SU-DHL-6 (cell line): ENCODE data around the gene DRAM2.

ENCODE experiments used
- H2AFZ ChIP-seq: fragments of 200-600 bp; sonication (generic); 2 replicates; pipeline ENCODE4 v1.6.1; 2014; ENCODE audit warnings: low read depth, mild to moderate bottlenecking, moderate library complexity, mixed read lengths, antibody characterized with exemption, low read length; ENCODE audit not compliant: severe bottlenecking
- H3F3A ChIP-seq: fragments of 200-600 bp; shearing (Covaris generic); 2 replicates; pipeline ENCODE4 v1.6.0; 2016; ENCODE audit warnings: antibody characterized with exemption, mild to moderate bottlenecking; ENCODE audit not compliant: insufficient read depth
- H3K27ac ChIP-seq: fragments of 200-600 bp; sonication (generic); 2 replicates; pipeline ENCODE4 v1.5.1; 2016; ENCODE audit warnings: low read depth, mild to moderate bottlenecking, low read length, moderate library complexity, mixed read lengths
- H3K27me3 ChIP-seq: fragments of 200-600 bp; sonication (generic), shearing (Covaris generic); 2 replicates; pipeline ENCODE4 v1.6.0; 2014; ENCODE audit warnings: mild to moderate bottlenecking, low read length
- H3K36me3 ChIP-seq: fragments of 200-600 bp; sonication (generic); 2 replicates; pipeline ENCODE4 v1.6.1; 2014; ENCODE audit warnings: mild to moderate bottlenecking, low read length, mixed read lengths
- H3K4me2 ChIP-seq: fragments of 300-600, 200-600 bp; shearing (Covaris generic), sonication (generic); 2 replicates; pipeline ENCODE4 v1.6.0; 2014; ENCODE audit warnings: low read length, low read depth, mild to moderate bottlenecking; ENCODE audit not compliant: poor library complexity, severe bottlenecking
- H3K4me3 ChIP-seq: fragments of 200-600 bp; sonication (generic); 2 replicates; pipeline ENCODE4 v1.5.1; 2014; ENCODE audit warnings: antibody characterized with exemption, low read length, mild to moderate bottlenecking, mixed read lengths; ENCODE audit not compliant: insufficient read depth, poor library complexity, severe bottlenecking
- H3K79me2 ChIP-seq: fragments of 200-600 bp; sonication (generic); 2 replicates; pipeline ENCODE4 v1.6.1; 2014; ENCODE audit warnings: mild to moderate bottlenecking, low read length, moderate library complexity; ENCODE audit not compliant: insufficient read depth
- H3K9ac ChIP-seq: fragments of 200-600 bp; sonication (generic); 2 replicates; pipeline ENCODE4 v1.7.0; 2014; ENCODE audit warnings: mild to moderate bottlenecking, low read length
- H3K9me2 ChIP-seq: fragments of 200-600 bp; sonication (generic); replicated peaks from 2 replicates; pipeline ENCODE4 v1.6.1; 2014; ENCODE audit warnings: low read length; ENCODE audit not compliant: insufficient read depth
- H3K9me3 ChIP-seq: fragments of 200-600 bp; sonication (generic); 2 replicates; pipeline ENCODE4 v1.6.1; 2014; ENCODE audit warnings: low read length, mixed read lengths; ENCODE audit not compliant: insufficient read depth
- H4K20me1 ChIP-seq: fragments of 200-600 bp; sonication (generic); 2 replicates; pipeline ENCODE4 v1.6.1; 2014; ENCODE audit warnings: low read depth, mild to moderate bottlenecking, antibody characterized with exemption, low read length, moderate library complexity, mixed read lengths
- CTCF ChIP-seq: fragments of 200-600 bp; sonication (generic); IDR thresholded peaks from one replicate; pipeline ENCODE4 v1.5.1; 2017; ENCODE audit warnings: antibody characterized with exemption, mild to moderate bottlenecking, low read length, moderate library complexity; ENCODE audit not compliant: insufficient read depth, poor library complexity, severe bottlenecking
- EZH2phosphoT487 ChIP-seq: fragments of 200-600 bp; sonication (generic), shearing (Covaris generic); conservative IDR thresholded peaks from 2 replicates; pipeline ENCODE4 v1.6.1; 2018; ENCODE audit warnings: mild to moderate bottlenecking, antibody characterized with exemption, low read length, moderate library complexity, mixed read lengths

Gene DRAM2

GRCh38 chr1:111142356-111142975 is 2.6 kb upstream of the DRAM2 start:
- H3K27ac ChIP-seq, result peak overlapping the region; percentile 88; the same call in 1 of the 2 replicates
- H3K79me2 ChIP-seq, result peaks cover 100% of the 10 kb centered on the region
- H3K4me2 ChIP-seq, result peak overlapping the region; percentile 99
- peaks cover 12% of the 10 kb centered on the region for H3K36me3 ChIP-seq
- H3F3A ChIP-seq, result peaks cover 3% of the 10 kb centered on the region; the same call in 1 of the 2 replicates
- peak overlapping the region; percentile 96 for H3K9ac ChIP-seq
- no peaks in the 10 kb centered on the region for H4K20me1 ChIP-seq
- H3K4me3 ChIP-seq, result peak overlapping the region; percentile 91
- no peaks in the 10 kb centered on the region for H3K9me3 ChIP-seq
- TF ChIP-seq CTCF, result no peak
- TF ChIP-seq EZH2phosphoT487, result no peak
- H3K27me3 ChIP-seq, result no peaks in the 10 kb centered on the region
- no peaks in the 10 kb centered on the region for H3K9me2 ChIP-seq
- no peak overlapping the region for H2AFZ ChIP-seq

GRCh38 chr1:111141245-111142220 is 1.6 kb upstream of the DRAM2 start:
- H3K79me2 ChIP-seq, result peaks cover 95% of the 10 kb centered on the region
- H3F3A ChIP-seq, result peaks cover 3% of the 10 kb centered on the region; the same call in 1 of the 2 replicates
- TF ChIP-seq CTCF (no peak), EZH2phosphoT487 (no peak)
- no peaks in the 10 kb centered on the region for H3K9me3 ChIP-seq
- H4K20me1 ChIP-seq, result no peaks in the 10 kb centered on the region
- peak overlapping the region; percentile 96 for H3K9ac ChIP-seq
- H3K27ac ChIP-seq, result peak overlapping the region; percentile 88
- H3K4me2 ChIP-seq, result peak overlapping the region; percentile 99
- H3K36me3 ChIP-seq, result peaks cover 13% of the 10 kb centered on the region
- no peaks in the 10 kb centered on the region for H3K27me3 ChIP-seq
- H3K9me2 ChIP-seq, result no peaks in the 10 kb centered on the region
- peak overlapping the region; percentile 91 for H3K4me3 ChIP-seq
- H2AFZ ChIP-seq, result no peak overlapping the region

- Histone ChIP-seq H4K20me1 (no peaks in the 10 kb centered on the region), H3F3A (peaks cover 7% of the 10 kb centered on the region; the same call in 1 of the 2 replicates), H3K79me2 (peaks cover 91% of the 10 kb centered on the region), H2AFZ (peak overlapping the region; percentile 9), H3K9me2 (no peaks in the 10 kb centered on the region), H3K9ac (peak overlapping the region; percentile 96), H3K4me2 (peak overlapping the region; percentile 99), H3K4me3 (peak overlapping the region; percentile 91), H3K27me3 (no peaks in the 10 kb centered on the region), H3K36me3 (peaks cover 18% of the 10 kb centered on the region), H3K9me3 (no peaks in the 10 kb centered on the region), H3K27ac (peak overlapping the region; percentile 88)
- TF ChIP-seq EZH2phosphoT487 (no peak), CTCF (no peak)
Measured at GRCh38 chr1:111140680-111140967, 731 bp upstream of the DRAM2 start.
